HG03175 (cell line): ENCODE measurements around the gene PCF11.
A peak's percentile ranks its signal among the peaks of the same experiment; 100 is the strongest.
"Not testable (repeated sequence)": the region's sequence is repeated elsewhere in the genome, so short reads cannot be mapped to it uniquely, and the experiment has no call there.

ENCODE experiments used
- ATAC-seq: cut with Tn5 transposase; IDR thresholded peaks from one replicate; pipeline ENCODE4 v1.9.1; 2021; ENCODE audit warnings: mild to moderate bottlenecking, moderate library complexity; ENCODE audit not compliant: unreplicated experiment

PCF11 gene

GRCh38 chr11:83156996-83157593, at the start of gene PCF11:
Gene PCF11 (plus strand): TSS chr11:83157131. CDS start chr11:83157440, 309 bp downstream.
- peak; percentile 3 for ATAC-seq

GRCh38 chr11:83112886-83113285, 44.0 kb upstream of the PCF11 start:
- ATAC-seq, result no peak

GRCh38 chr11:83115026-83115425, 41.9 kb upstream of the PCF11 start:
- no peak for ATAC-seq

GRCh38 chr11:83115551-83115950, 41.4 kb upstream of the PCF11 start:
- ATAC-seq, result no peak

- ATAC-seq, result no peak
Observed at GRCh38 chr11:83116015-83116641, 40.8 kb upstream of the PCF11 start.

GRCh38 chr11:83118814-83119213, 38.1 kb upstream of the PCF11 start:
- no peak for ATAC-seq

GRCh38 chr11:83119216-83119615, 37.7 kb upstream of the PCF11 start:
- ATAC-seq, result no peak

GRCh38 chr11:83120327-83120726, 36.6 kb upstream of the PCF11 start:
- no peak for ATAC-seq

- ATAC-seq, result no peak
Observed at GRCh38 chr11:83122050-83122449, 34.9 kb upstream of the PCF11 start.

GRCh38 chr11:83122766-83123165, 34.2 kb upstream of the PCF11 start:
- ATAC-seq, result no peak

- no peak for ATAC-seq
Observed at GRCh38 chr11:83124636-83125424, 32.1 kb upstream of the PCF11 start.

- no peak for ATAC-seq
Observed at GRCh38 chr11:83125577-83125976, 31.4 kb upstream of the PCF11 start.

- no peak for ATAC-seq
Observed at GRCh38 chr11:83127310-83127637, 29.7 kb upstream of the PCF11 start.

- ATAC-seq, result no peak
Observed at GRCh38 chr11:83132191-83132590, 24.7 kb upstream of the PCF11 start.

GRCh38 chr11:83133266-83133665, 23.7 kb upstream of the PCF11 start:
- ATAC-seq, result not testable (repeated sequence)

- ATAC-seq, result no peak
Observed at GRCh38 chr11:83139310-83139709, 17.6 kb upstream of the PCF11 start.

- ATAC-seq, result peak; percentile 97
Observed at GRCh38 chr11:83140691-83141455, 16.1 kb upstream of the PCF11 start.

GRCh38 chr11:83147895-83148294, 9.0 kb upstream of the PCF11 start:
- ATAC-seq, result no peak

GRCh38 chr11:83150450-83150849, 6.5 kb upstream of the PCF11 start:
- no peak for ATAC-seq

- no peak for ATAC-seq
Observed at GRCh38 chr11:83151274-83151977, 5.5 kb upstream of the PCF11 start.

- no peak for ATAC-seq
Observed at GRCh38 chr11:83152264-83152663, 4.7 kb upstream of the PCF11 start.
